HepG2 (cell line): ENCODE data around the gene LCK. TPM values are rescaled to one million over a fixed set of nuclear protein-coding genes. Genes with fewer than 3 reads are reported as not detected.

Experiments used
- ATAC-seq: fragments of 200-7000 bp; cut with Tn5 transposase; 3 replicates; pipeline ENCODE4 v1.9.1; 2020; ENCODE audit warnings: mild to moderate bottlenecking, moderate library complexity
- BruUV-seq: library from RNA; stranded (reverse); fragments of 400-500 nt; replicated peaks from 2 replicates; lab custom pipeline; 2021; lab: Mats Ljungman, UMichigan
- CTCF ChIA-PET: fragments of 300-600 bp; formaldehyde crosslinking; extraction: SDS; loops from one replicate; lab custom pipeline; 2021; ENCODE audit warnings: low total read pairs, inconsistent platforms, low intra/inter-chr PET ratio; lab: Yijun Ruan, JAX
- POLR2A ChIA-PET: fragments of 350-600 bp; sonication (Branson Sonifier 250); formaldehyde crosslinking; loops from one replicate; lab custom pipeline; 2020; ENCODE audit warnings: antibody characterized with exemption, inconsistent platforms; lab: Yijun Ruan, JAX
- DNase-seq: peaks from one replicate; pipeline ENCODE4 v3.0.0-alpha.2; 2015; ENCODE audit warnings: low spot score
- FAIRE-seq: peaks from 3 replicates; lab custom pipeline; 2011; peaks lifted over from hg19 to GRCh38; lab: Jason Lieb, UNC
- H2AFZ ChIP-seq: one replicate; pipeline ENCODE4 v1.6.1; 2011; ENCODE audit warnings: low read length, inconsistent platforms
- H3K27ac ChIP-seq: fragments of 300-600 bp; 3 replicates; pipeline ENCODE4 v1.8.0; 2011; ENCODE audit warnings: mixed run types, mild to moderate bottlenecking, mixed read lengths, low read length, inconsistent platforms; ENCODE audit not compliant: insufficient read depth; ENCODE audit errors: extremely low read length
- H3K27me3 ChIP-seq, 2 experiments: fragments of 200-600 bp in 1 of 2; 2 replicates in 1 of 2; 3 replicates in 1 of 2; pipeline versions ENCODE4 v1.6.0 to v1.8.0; 2011; ENCODE audit warnings: low read length in 2 of 2, mild to moderate bottlenecking in 2 of 2, moderate library complexity in 2 of 2, inconsistent platforms in 1 of 2; ENCODE audit not compliant: insufficient read depth in 2 of 2, control insufficient read depth in 1 of 2
- H3K36me3 ChIP-seq, 2 experiments: fragments of 200-600 bp in 1 of 2; replicated peaks in 1 of 2; 2 replicates in 1 of 2; 3 replicates in 1 of 2; pipeline versions ENCODE4 v1.5.1 to v1.8.0; 2011; ENCODE audit warnings: low read length in 2 of 2, inconsistent platforms in 1 of 2; ENCODE audit not compliant: insufficient read depth in 2 of 2, control insufficient read depth in 1 of 2
- H3K4me1 ChIP-seq: 2 replicates; pipeline ENCODE4 v1.5.1; 2012; ENCODE audit warnings: low read length, inconsistent platforms; ENCODE audit not compliant: insufficient read depth
- H3K4me2 ChIP-seq: 2 replicates; pipeline ENCODE4 v1.6.0; 2011; ENCODE audit warnings: low read depth, low read length, inconsistent platforms
- H3K4me3 ChIP-seq, 3 experiments: fragments of 200-600 bp in 1 of 3; sonication (generic), shearing (Covaris generic) in 1 of 3; replicated peaks in 1 of 3; 2 replicates each; pipeline ENCODE4 v1.5.1; 2011 to 2016; ENCODE audit warnings: low read length in 3 of 3, inconsistent platforms in 2 of 3, low read depth in 2 of 3, mild to moderate bottlenecking in 2 of 3, control low read depth in 1 of 3, mixed read lengths in 1 of 3; ENCODE audit not compliant: insufficient read depth in 1 of 3
- H3K79me2 ChIP-seq: one replicate; pipeline ENCODE4 v1.6.1; 2011; ENCODE audit warnings: low read length, inconsistent platforms; ENCODE audit not compliant: insufficient read depth
- H3K9ac ChIP-seq: 2 replicates; pipeline ENCODE4 v1.6.0; 2011; ENCODE audit warnings: mild to moderate bottlenecking, low read depth, low read length, inconsistent platforms; ENCODE audit not compliant: insufficient read depth
- H3K9me3 ChIP-seq: 2 replicates; pipeline ENCODE4 v1.5.1; 2012; ENCODE audit warnings: mild to moderate bottlenecking, low read length
- H4K20me1 ChIP-seq: 2 replicates; pipeline ENCODE4 v1.6.0; 2011; ENCODE audit warnings: inconsistent platforms, mild to moderate bottlenecking, low read length, moderate library complexity; ENCODE audit not compliant: insufficient read depth
- GTF2F1 ChIP-seq: fragments of 150-350 bp; IDR thresholded peaks from 2 replicates; pipeline ENCODE4 v1.6.1; 2014; ENCODE audit warnings: low read length
- HNRNPH1 ChIP-seq: fragments of 200-400 bp; formaldehyde crosslinking; optimal IDR thresholded peaks from 2 replicates; pipeline ENCODE3; 2017; ENCODE audit warnings: mild to moderate bottlenecking, low read depth, low read length
- KAT8 ChIP-seq: IDR thresholded peaks from 2 replicates; pipeline ENCODE4 v1.6.1; 2016; ENCODE audit warnings: missing genetic modification reagents, missing compliant biosample characterization
- PRDM15 ChIP-seq: sonication (generic); formaldehyde crosslinking; IDR thresholded peaks from 2 replicates; pipeline ENCODE4 v1.4.0; 2020; ENCODE audit warnings: missing genetic modification reagents
- TFE3 ChIP-seq: IDR thresholded peaks from 2 replicates; pipeline ENCODE4 v1.6.1; 2016
- TRIM24 ChIP-seq: sonication (generic); formaldehyde crosslinking; IDR thresholded peaks from 2 replicates; pipeline ENCODE4 v1.8.0; 2022; ENCODE audit warnings: mild to moderate bottlenecking, missing genetic modification reagents
- WGBS: methylation state at CpG from one replicate; pipeline ENCODE4 v1.1.6; 2017; ENCODE audit warnings: low lambda C conversion rate; 5-methylcytosine and 5-hydroxymethylcytosine counted together
- in situ Hi-C: cut with HindIII; loops from 2 replicates; pipeline ENCODE4 v1.10.0; 2017; ENCODE audit warnings: low pct_unique_long_range_greater_than_20kb; ENCODE audit not compliant: extremely low pct_ligation_motif_present
- intact Hi-C: fragments of 100-400 bp; cut with micrococcal nuclease; formaldehyde crosslinking; loops from one replicate; pipeline ENCODE4 v1.10.0; 2022; ENCODE audit not compliant: unreplicated experiment
- polyA plus RNA-seq, 8 experiments: library from polyadenylated mRNA; depleted of rRNA in 3 of 8; stranded (reverse) in 7 of 8; unstranded in 1 of 8; fragments of >200 nt; fragmentation: Illumina TruSeq in 4 of 8; extraction: Trizol in 4 of 8; gene quantifications; 2 replicates each; pipeline versions ENCODE4 v1.2.1 to v1.2.3, GENCODE V29; 2011 to 2016; ENCODE audit warnings: low read depth in 4 of 8, missing spikeins in 1 of 8, mixed read lengths in 1 of 8; ENCODE audit not compliant: insufficient read depth in 1 of 8
- total RNA-seq, 5 experiments: library from RNA; depleted of rRNA; stranded (reverse); fragments of >200 nt; fragmentation: Illumina TruSeq; extraction: Trizol; gene quantifications; 2 replicates each; pipeline ENCODE4 v1.2.3, GENCODE V29; 2016; ENCODE audit warnings: low read depth in 1 of 5
- TF ChIP-seq, protein P1 (sequence below): sonication (generic); formaldehyde crosslinking; IDR thresholded peaks from 2 replicates; pipeline ENCODE4 v1.9.0; 2021; ENCODE audit warnings: missing genetic modification reagents, mild to moderate bottlenecking, borderline replicate concordance
- TF ChIP-seq, protein P2 (sequence below): sonication (generic); formaldehyde crosslinking; IDR thresholded peaks from 2 replicates; pipeline ENCODE4 v1.4.0; 2020; ENCODE audit warnings: mild to moderate bottlenecking, missing genetic modification reagents
- TF ChIP-seq, protein P3 (sequence below): sonication (generic); formaldehyde crosslinking; IDR thresholded peaks from 2 replicates; pipeline ENCODE4 v1.5.0; 2020; ENCODE audit warnings: missing genetic modification reagents, mild to moderate bottlenecking, borderline replicate concordance

LCK gene
- total and polyA plus RNA-seq, 2 of the 13 experiments (the other 11 are each of a cell fraction or from before 2014, with no cell fraction given): 0.93 to 1.8 TPM

DNA sequence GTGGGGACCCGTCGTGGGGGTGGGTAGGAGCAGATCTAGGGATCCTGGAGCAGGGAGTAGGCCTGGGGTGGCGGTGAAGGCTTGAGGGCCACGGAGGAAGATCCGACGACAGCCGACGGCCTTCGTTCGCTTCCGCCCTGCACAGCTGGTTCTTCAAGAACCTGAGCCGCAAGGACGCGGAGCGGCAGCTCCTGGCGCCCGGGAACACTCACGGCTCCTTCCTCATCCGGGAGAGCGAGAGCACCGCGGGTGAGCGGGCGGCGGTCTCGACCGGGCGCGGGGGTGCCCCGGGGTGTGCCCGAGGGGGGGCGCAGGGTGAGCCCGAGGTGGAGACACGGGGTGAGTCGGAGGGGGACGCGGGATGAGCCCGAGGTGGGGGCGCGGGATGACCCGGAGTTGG lies 24.4 kb downstream of the LCK start (continued):
- no peak for TF ChIP-seq PRDM15
- no peak for TF ChIP-seq HNRNPH1

DNA sequence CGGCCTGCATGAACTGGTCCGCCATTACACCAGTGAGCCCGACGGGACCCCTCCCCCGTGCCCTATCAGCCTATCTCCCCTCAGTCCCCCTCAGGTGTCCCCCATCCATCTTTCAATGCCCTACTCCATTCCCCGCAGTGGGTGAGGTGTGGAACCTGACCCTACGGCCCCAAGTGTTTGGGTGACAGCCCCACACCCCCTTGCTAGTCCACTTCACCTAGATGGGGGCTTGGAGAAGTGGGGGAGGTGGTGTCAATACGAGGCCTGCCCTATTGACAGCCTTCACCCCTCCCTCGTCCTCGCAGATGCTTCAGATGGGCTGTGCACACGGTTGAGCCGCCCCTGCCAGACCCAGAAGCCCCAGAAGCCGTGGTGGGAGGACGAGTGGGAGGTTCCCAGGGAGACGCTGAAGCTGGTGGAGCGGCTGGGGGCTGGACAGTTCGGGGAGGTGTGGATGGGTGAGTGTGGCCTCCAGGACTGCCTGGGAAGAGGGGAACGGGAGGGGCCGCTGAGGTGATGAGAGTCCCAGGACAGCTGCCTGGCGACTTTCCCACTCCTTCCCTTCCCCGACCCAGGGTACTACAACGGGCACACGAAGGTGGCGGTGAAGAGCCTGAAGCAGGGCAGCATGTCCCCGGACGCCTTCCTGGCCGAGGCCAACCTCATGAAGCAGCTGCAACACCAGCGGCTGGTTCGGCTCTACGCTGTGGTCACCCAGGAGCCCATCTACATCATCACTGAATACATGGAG lies 25.1 kb downstream of the LCK start:
- DNase-seq (no peak), FAIRE-seq (no peak)
- H3K4me3 ChIP-seq: no peak overlapping the region

More for the DNA sequence above, 25.1 kb downstream of the LCK start:
- CTCF ChIA-PET: no interaction called here
- POLR2A ChIA-PET: no interaction called here
- ATAC-seq: no peak; the same call in 2 of the 3 replicates
- intact Hi-C loops: no loop called here
- H3K9me3 ChIP-seq: no peaks in the 10 kb centered on the region
- H3K79me2 ChIP-seq: no peaks in the 10 kb centered on the region
- H2AFZ ChIP-seq: no peak overlapping the region
- H3K4me1 ChIP-seq: peaks cover 21% of the 10 kb centered on the region
- H3K4me2 ChIP-seq: peak overlapping the region; percentile 12; the same call in 1 of the 2 replicates
- H3K27me3 ChIP-seq: peaks cover 0 to 10% of the 10 kb centered on the region in 2 experiments; a peak in 1 of 5 replicates
- TF ChIP-seq TRIM24 (CRISPR knock-in tag) (no peak), GTF2F1 (no peak), TFE3 (CRISPR knock-in tag) (no peak), KAT8 (CRISPR knock-in tag) (no peak)
- TF ChIP-seq, protein P1, sequence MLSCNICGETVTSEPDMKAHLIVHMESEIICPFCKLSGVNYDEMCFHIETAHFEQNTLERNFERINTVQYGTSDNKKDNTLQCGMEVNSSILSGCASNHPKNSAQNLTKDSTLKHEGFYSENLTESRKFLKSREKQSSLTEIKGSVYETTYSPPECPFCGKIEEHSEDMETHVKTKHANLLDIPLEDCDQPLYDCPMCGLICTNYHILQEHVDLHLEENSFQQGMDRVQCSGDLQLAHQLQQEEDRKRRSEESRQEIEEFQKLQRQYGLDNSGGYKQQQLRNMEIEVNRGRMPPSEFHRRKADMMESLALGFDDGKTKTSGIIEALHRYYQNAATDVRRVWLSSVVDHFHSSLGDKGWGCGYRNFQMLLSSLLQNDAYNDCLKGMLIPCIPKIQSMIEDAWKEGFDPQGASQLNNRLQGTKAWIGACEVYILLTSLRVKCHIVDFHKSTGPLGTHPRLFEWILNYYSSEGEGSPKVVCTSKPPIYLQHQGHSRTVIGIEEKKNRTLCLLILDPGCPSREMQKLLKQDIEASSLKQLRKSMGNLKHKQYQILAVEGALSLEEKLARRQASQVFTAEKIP (CRISPR knock-in tag): no peak
- TF ChIP-seq, protein P2, sequence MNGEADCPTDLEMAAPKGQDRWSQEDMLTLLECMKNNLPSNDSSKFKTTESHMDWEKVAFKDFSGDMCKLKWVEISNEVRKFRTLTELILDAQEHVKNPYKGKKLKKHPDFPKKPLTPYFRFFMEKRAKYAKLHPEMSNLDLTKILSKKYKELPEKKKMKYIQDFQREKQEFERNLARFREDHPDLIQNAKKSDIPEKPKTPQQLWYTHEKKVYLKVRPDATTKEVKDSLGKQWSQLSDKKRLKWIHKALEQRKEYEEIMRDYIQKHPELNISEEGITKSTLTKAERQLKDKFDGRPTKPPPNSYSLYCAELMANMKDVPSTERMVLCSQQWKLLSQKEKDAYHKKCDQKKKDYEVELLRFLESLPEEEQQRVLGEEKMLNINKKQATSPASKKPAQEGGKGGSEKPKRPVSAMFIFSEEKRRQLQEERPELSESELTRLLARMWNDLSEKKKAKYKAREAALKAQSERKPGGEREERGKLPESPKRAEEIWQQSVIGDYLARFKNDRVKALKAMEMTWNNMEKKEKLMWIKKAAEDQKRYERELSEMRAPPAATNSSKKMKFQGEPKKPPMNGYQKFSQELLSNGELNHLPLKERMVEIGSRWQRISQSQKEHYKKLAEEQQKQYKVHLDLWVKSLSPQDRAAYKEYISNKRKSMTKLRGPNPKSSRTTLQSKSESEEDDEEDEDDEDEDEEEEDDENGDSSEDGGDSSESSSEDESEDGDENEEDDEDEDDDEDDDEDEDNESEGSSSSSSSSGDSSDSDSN (CRISPR knock-in tag): no peak
- TF ChIP-seq, protein P3, sequence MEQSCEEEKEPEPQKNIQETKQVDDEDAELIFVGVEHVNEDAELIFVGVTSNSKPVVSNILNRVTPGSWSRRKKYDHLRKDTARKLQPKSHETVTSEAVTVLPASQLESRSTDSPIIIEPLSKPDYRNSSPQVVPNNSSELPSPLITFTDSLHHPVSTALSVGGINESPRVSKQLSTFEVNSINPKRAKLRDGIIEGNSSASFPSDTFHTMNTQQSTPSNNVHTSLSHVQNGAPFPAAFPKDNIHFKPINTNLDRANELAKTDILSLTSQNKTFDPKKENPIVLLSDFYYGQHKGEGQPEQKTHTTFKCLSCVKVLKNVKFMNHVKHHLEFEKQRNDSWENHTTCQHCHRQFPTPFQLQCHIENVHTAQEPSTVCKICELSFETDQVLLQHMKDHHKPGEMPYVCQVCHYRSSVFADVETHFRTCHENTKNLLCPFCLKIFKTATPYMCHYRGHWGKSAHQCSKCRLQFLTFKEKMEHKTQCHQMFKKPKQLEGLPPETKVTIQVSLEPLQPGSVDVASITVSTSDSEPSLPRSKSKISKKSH (CRISPR knock-in tag): no peak
- H3K36me3 ChIP-seq: no peaks in the 10 kb centered on the region
- in situ Hi-C loops: no loop called here
- H3K27ac ChIP-seq: no peak overlapping the region
- 34% methylated on average over 18 of the region's 30 CpGs for WGBS
- no peaks in the 10 kb centered on the region for H4K20me1 ChIP-seq
- no peak overlapping the region for H3K9ac ChIP-seq
- no TSS peak for BruUV-seq
